ENCODE measurements around the gene KCNK5. TPM values are rescaled to one million over a fixed set of nuclear protein-coding genes. Genes with fewer than 3 reads are reported as not detected.

The KCNK5 gene
- total RNA-seq, 6 experiments from 2014 or later, result not detected

- H3K27me3 Mint-ChIP-seq (ENCODE audit: insufficient read depth), result peaks cover 2% of the 10 kb centered on the region
- H3K27ac Mint-ChIP-seq, result no peak overlapping the region
- H3K4me3 Mint-ChIP-seq, result no peak overlapping the region
- no peak for TF ChIP-seq CTCF (IDR thresholded peaks at IDR 0.05)
- DNase-seq, result no peak
- peaks cover 38% of the 10 kb centered on the region for H3K9me3 Mint-ChIP-seq
- H3K36me3 Mint-ChIP-seq (ENCODE audit: low read depth), result no peaks in the 10 kb centered on the region
- no peaks in the 10 kb centered on the region for H3K4me1 Mint-ChIP-seq (ENCODE audit: low read depth)
Observed at GRCh38 chr6:39207416-39208222, 21.7 kb downstream of the KCNK5 start.

- no peak for TF ChIP-seq CTCF (IDR thresholded peaks at IDR 0.05)
- no peak overlapping the region for H3K27ac Mint-ChIP-seq
- H3K4me1 Mint-ChIP-seq (ENCODE audit: low read depth), result no peaks in the 10 kb centered on the region
- no peak for DNase-seq
- H3K27me3 Mint-ChIP-seq (ENCODE audit: insufficient read depth), result peaks cover 3% of the 10 kb centered on the region
- no peak overlapping the region for H3K4me3 Mint-ChIP-seq
- H3K9me3 Mint-ChIP-seq, result peaks cover 45% of the 10 kb centered on the region
- no peaks in the 10 kb centered on the region for H3K36me3 Mint-ChIP-seq (ENCODE audit: low read depth)
Observed at GRCh38 chr6:39206250-39206721, 23.0 kb downstream of the KCNK5 start.

GRCh38 chr6:39204646-39205244 is 24.5 kb downstream of the KCNK5 start:
- DNase-seq, result no peak
- H3K4me1 Mint-ChIP-seq (ENCODE audit: low read depth), result no peaks in the 10 kb centered on the region
- no peak overlapping the region for H3K27ac Mint-ChIP-seq

GRCh38 chr6:39204160-39204495 is 25.1 kb downstream of the KCNK5 start:
- DNase-seq, result no peak
- no peaks in the 10 kb centered on the region for H3K4me1 Mint-ChIP-seq (ENCODE audit: low read depth)
- H3K9me3 Mint-ChIP-seq, result peaks cover 42% of the 10 kb centered on the region
- no peak overlapping the region for H3K27ac Mint-ChIP-seq
- H3K4me3 Mint-ChIP-seq, result no peak overlapping the region
- no peaks in the 10 kb centered on the region for H3K36me3 Mint-ChIP-seq (ENCODE audit: low read depth)
- no peak for TF ChIP-seq CTCF (IDR thresholded peaks at IDR 0.05)
- H3K27me3 Mint-ChIP-seq (ENCODE audit: insufficient read depth), result peaks cover 3% of the 10 kb centered on the region

More at GRCh38 chr6:39204646-39205244, 24.5 kb downstream of the KCNK5 start:
- Mint-ChIP-seq H3K36me3 (ENCODE audit: low read depth) (no peaks in the 10 kb centered on the region), H3K27me3 (ENCODE audit: insufficient read depth) (peaks cover 3% of the 10 kb centered on the region), H3K9me3 (peaks cover 42% of the 10 kb centered on the region), H3K4me3 (no peak overlapping the region)
- TF ChIP-seq CTCF (IDR thresholded peaks at IDR 0.05), result no peak

- Mint-ChIP-seq H3K4me1 (ENCODE audit: low read depth) (no peaks in the 10 kb centered on the region), H3K4me3 (no peak overlapping the region), H3K27ac (no peak overlapping the region), H3K27me3 (ENCODE audit: insufficient read depth) (peaks cover 3% of the 10 kb centered on the region), H3K9me3 (peaks cover 40% of the 10 kb centered on the region), H3K36me3 (ENCODE audit: low read depth) (no peaks in the 10 kb centered on the region)
- DNase-seq, result no peak
- TF ChIP-seq CTCF (IDR thresholded peaks at IDR 0.05), result no peak
Observed at GRCh38 chr6:39203436-39204159, 25.7 kb downstream of the KCNK5 start.
